ENCODE data around the gene ZNF558. TPM values are rescaled to one million over a fixed set of nuclear protein-coding genes. Genes with fewer than 3 reads are reported as not detected.

The ZNF558 gene
- total and polyA plus RNA-seq, 7 donors = 2.1 to 55.1 (median 23.2) TPM

DNA sequence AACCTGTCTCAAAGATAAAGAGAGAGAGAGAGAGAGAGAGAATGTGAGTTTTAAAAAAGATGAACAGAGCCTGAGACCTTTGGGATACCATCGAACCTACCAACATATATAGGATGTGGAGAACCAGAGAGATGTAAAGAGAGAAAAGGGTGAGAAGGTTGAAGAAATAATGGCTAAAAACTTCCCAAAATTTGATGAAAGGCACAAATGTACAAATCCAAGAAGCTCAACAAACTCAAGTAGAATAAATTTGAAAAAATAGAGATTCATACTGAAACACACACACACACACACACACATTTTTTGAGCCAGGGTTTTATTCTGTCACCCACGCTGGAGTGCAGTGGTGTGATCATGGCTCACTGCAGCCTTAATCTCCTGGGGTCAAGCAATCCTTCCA, 16.3 kb downstream of the ZNF558 start:
- Histone ChIP-seq H3K27ac (no peak overlapping the region), H3K9me3 (peaks cover 35 to 58% (median 50%) of the 10 kb centered on the region in 4 donors), H3K4me1 (peaks cover 0 to 3% (median 2%) of the 10 kb centered on the region in 4 donors), H3K4me3 (no peak overlapping the region), H3K27me3 (no peaks in the 10 kb centered on the region), H3K36me3 (peaks cover 70 to 100% (median 90%) of the 10 kb centered on the region in 4 donors)
- TF ChIP-seq POLR2AphosphoS5 (IDR thresholded peaks at IDR 0.05) (no peak), CTCF (IDR thresholded peaks at IDR 0.05) (no peak), POLR2A (IDR thresholded peaks at IDR 0.05) (no peak), EP300 (IDR thresholded peaks at IDR 0.05) (no peak)
- DNase-seq = no peak
- 93 to 95% methylated on average over 2 of the region's 2 CpGs for WGBS, 2 donors
- intact Hi-C loops (cut with DNase I) = no loop called here

- DNase-seq = no peak
- WGBS, 2 donors = 96 to 97% methylated on average over 3 of the region's 3 CpGs
- no peaks in the 10 kb centered on the region for H3K27me3 ChIP-seq
- H3K27ac ChIP-seq = no peak overlapping the region
- peaks cover 69 to 100% (median 85%) of the 10 kb centered on the region in 4 donors for H3K36me3 ChIP-seq
- H3K4me1 ChIP-seq = no peaks in the 10 kb centered on the region
- TF ChIP-seq POLR2A (IDR thresholded peaks at IDR 0.05) (no peak), CTCF (IDR thresholded peaks at IDR 0.05) (no peak), POLR2AphosphoS5 (IDR thresholded peaks at IDR 0.05) (no peak), EP300 (IDR thresholded peaks at IDR 0.05) (no peak)
- H3K9me3 ChIP-seq = peaks cover 48 to 68% (median 64%) of the 10 kb centered on the region in 4 donors
- intact Hi-C loops (cut with DNase I) = no loop called here
- no peak overlapping the region for H3K4me3 ChIP-seq
Observed at GRCh38 chr19:8814176-8814575, 17.9 kb downstream of the ZNF558 start.

- H3K9me3 ChIP-seq = peaks cover 69 to 92% (median 83%) of the 10 kb centered on the region in 4 donors
- intact Hi-C loops (cut with DNase I) = no loop called here
- no peaks in the 10 kb centered on the region for H3K4me1 ChIP-seq
- 97% methylated on average over 10 of the region's 10 CpGs for WGBS, 2 donors
- H3K27me3 ChIP-seq = no peaks in the 10 kb centered on the region
- H3K4me3 ChIP-seq = no peak overlapping the region
- H3K27ac ChIP-seq = no peak overlapping the region
- no peak for TF ChIP-seq CTCF (IDR thresholded peaks at IDR 0.05)
- no peak for TF ChIP-seq POLR2AphosphoS5 (IDR thresholded peaks at IDR 0.05)
- peaks cover 70 to 100% (median 83%) of the 10 kb centered on the region in 4 donors for H3K36me3 ChIP-seq
- DNase-seq = no peak
Observed at GRCh38 chr19:8811315-8812172, 20.6 kb downstream of the ZNF558 start.

GRCh38 chr19:8806661-8807060, 25.4 kb downstream of the ZNF558 start:
- TF ChIP-seq CTCF (IDR thresholded peaks at IDR 0.05) (no peak), EP300 (IDR thresholded peaks at IDR 0.05) (no peak), POLR2A (IDR thresholded peaks at IDR 0.05) (no peak), POLR2AphosphoS5 (IDR thresholded peaks at IDR 0.05) (no peak)
- DNase-seq = no peak
- Histone ChIP-seq H3K27me3 (no peaks in the 10 kb centered on the region), H3K4me1 (no peaks in the 10 kb centered on the region), H3K36me3 (peaks cover 25 to 83% (median 49%) of the 10 kb centered on the region in 4 donors), H3K4me3 (no peak overlapping the region), H3K27ac (no peak overlapping the region), H3K9me3 (peaks cover 43 to 71% (median 66%) of the 10 kb centered on the region in 4 donors)
- WGBS, 2 donors = 91 to 96% methylated on average over 1 of the region's 1 CpG
- intact Hi-C loops (cut with DNase I) = no loop called here
